IMR-90 (cell line): ENCODE data around the gene SUPT16H. TPM values are rescaled to one million over a fixed set of nuclear protein-coding genes. Genes with fewer than 3 reads are reported as not detected.

Experiments
- ATAC-seq: fragments of 200-7000 bp; cut with Tn5 transposase; 2 replicates; pipeline ENCODE4 v1.9.1; 2020; ENCODE audit warnings: low read depth, mild to moderate bottlenecking, moderate library complexity
- BruUV-seq: library from RNA; stranded (reverse); fragments of 400-500 nt; replicated peaks from 2 replicates; lab custom pipeline; 2021; lab: Mats Ljungman, UMichigan
- CTCF ChIA-PET: fragments of 300-600 bp; formaldehyde crosslinking; extraction: SDS; loops from one replicate; lab custom pipeline; 2021; ENCODE audit warnings: antibody characterized with exemption; lab: Yijun Ruan, JAX
- POLR2A ChIA-PET: fragments of 300-600 bp; sonication (Branson Sonifier 250); formaldehyde crosslinking; loops from one replicate; lab custom pipeline; 2022; ENCODE audit warnings: antibody characterized with exemption; ENCODE audit not compliant: unreplicated experiment; lab: Charles Lee
- DNase-seq: peaks from one replicate; pipeline ENCODE4 v3.0.0; 2013
- H2AFZ ChIP-seq: replicated peaks from 2 replicates; pipeline ENCODE3; 2013; ENCODE audit warnings: low read length, mild to moderate bottlenecking; ENCODE audit not compliant: poor library complexity
- H2AK5ac ChIP-seq: 2 replicates; pipeline ENCODE4 v1.6.1; 2013; ENCODE audit warnings: low read depth, low read length, inconsistent platforms
- H2AK9ac ChIP-seq: replicated peaks from 2 replicates; pipeline ENCODE3; 2013; ENCODE audit warnings: mild to moderate bottlenecking, low read depth, low read length, moderate library complexity; ENCODE audit not compliant: poor library complexity
- H2BK120ac ChIP-seq: 2 replicates; pipeline ENCODE4 v1.6.1; 2013; ENCODE audit warnings: low read depth, low read length, inconsistent platforms
- H2BK15ac ChIP-seq: 3 replicates; pipeline ENCODE4 v1.6.1; 2013; ENCODE audit warnings: low read depth, low read length, inconsistent platforms
- H2BK20ac ChIP-seq: 2 replicates; pipeline ENCODE4 v1.6.1; 2013; ENCODE audit warnings: low read depth, mild to moderate bottlenecking, inconsistent platforms, low read length, moderate library complexity
- H2BK5ac ChIP-seq: 2 replicates; pipeline ENCODE4 v1.6.1; 2013; ENCODE audit warnings: mild to moderate bottlenecking, low read depth, low read length, inconsistent platforms; ENCODE audit not compliant: poor library complexity, severe bottlenecking
- H3K14ac ChIP-seq: replicated peaks from 2 replicates; pipeline ENCODE4 v1.6.1; 2013; ENCODE audit warnings: low read depth, low read length, inconsistent platforms
- H3K18ac ChIP-seq: 2 replicates; pipeline ENCODE4 v1.6.1; 2013; ENCODE audit warnings: low read depth, low read length, control low read depth
- H3K23ac ChIP-seq: 2 replicates; pipeline ENCODE4 v1.6.1; 2013; ENCODE audit warnings: low read depth, low read length, inconsistent platforms
- H3K27ac ChIP-seq: 2 replicates; pipeline ENCODE4 v1.5.1; 2013; ENCODE audit warnings: mild to moderate bottlenecking, control low read depth, low read length; ENCODE audit not compliant: insufficient read depth
- H3K27me3 ChIP-seq: 2 replicates; pipeline ENCODE4 v1.6.1; 2013; ENCODE audit warnings: low read length; ENCODE audit not compliant: control insufficient read depth, insufficient read depth
- H3K36me3 ChIP-seq: 2 replicates; pipeline ENCODE4 v1.6.1; 2013; ENCODE audit warnings: low read length, mixed read lengths; ENCODE audit not compliant: control insufficient read depth, insufficient read depth
- H3K4ac ChIP-seq: 2 replicates; pipeline ENCODE4 v1.6.1; 2013; ENCODE audit warnings: low read depth, low read length, inconsistent platforms
- H3K4me1 ChIP-seq: 2 replicates; pipeline ENCODE4 v1.6.1; 2013; ENCODE audit warnings: low read length, mixed read lengths; ENCODE audit not compliant: control insufficient read depth, insufficient read depth
- H3K4me2 ChIP-seq: 2 replicates; pipeline ENCODE4 v1.6.1; 2013; ENCODE audit warnings: low read depth, mild to moderate bottlenecking, control low read depth, low read length, moderate library complexity
- H3K4me3 ChIP-seq: 2 replicates; pipeline ENCODE4 v1.5.1; 2013; ENCODE audit warnings: low read depth, mild to moderate bottlenecking, control low read depth, low read length, moderate library complexity; ENCODE audit not compliant: insufficient read depth
- H3K56ac ChIP-seq: 2 replicates; pipeline ENCODE4 v1.6.1; 2013; ENCODE audit warnings: low read length, inconsistent platforms; ENCODE audit not compliant: insufficient read depth; ENCODE audit errors: extremely low read depth
- H3K79me1 ChIP-seq, 2 experiments: 2 replicates each; pipeline ENCODE4 v1.6.1; 2013; ENCODE audit warnings: low read length in 2 of 2, inconsistent platforms in 1 of 2, low read depth in 1 of 2
- H3K9ac ChIP-seq: 2 replicates; pipeline ENCODE4 v1.6.1; 2013; ENCODE audit warnings: low read depth, low read length, control low read depth
- H3K9me1 ChIP-seq: 2 replicates; pipeline ENCODE4 v1.6.1; 2013; ENCODE audit warnings: low read length, inconsistent platforms; ENCODE audit not compliant: insufficient read depth
- H3K9me3 ChIP-seq: 2 replicates; pipeline ENCODE4 v1.6.1; 2013; ENCODE audit warnings: low read length; ENCODE audit not compliant: control insufficient read depth, insufficient read depth
- H4K20me1 ChIP-seq: 2 replicates; pipeline ENCODE4 v1.6.1; 2013; ENCODE audit warnings: low read length, inconsistent platforms; ENCODE audit not compliant: insufficient read depth
- H4K5ac ChIP-seq: 2 replicates; pipeline ENCODE4 v1.6.1; 2013; ENCODE audit warnings: mild to moderate bottlenecking, low read depth, low read length, control low read depth
- H4K8ac ChIP-seq, 2 experiments: 2 replicates each; pipeline ENCODE4 v1.6.1; 2013; ENCODE audit warnings: low read depth in 2 of 2, low read length in 2 of 2, control low read depth in 1 of 2, inconsistent platforms in 1 of 2
- H4K91ac ChIP-seq: 2 replicates; pipeline ENCODE4 v1.6.1; 2013; ENCODE audit warnings: low read depth, low read length, inconsistent platforms; ENCODE audit not compliant: insufficient read depth
- CEBPB ChIP-seq: IDR thresholded peaks from 2 replicates; pipeline ENCODE4 v1.6.1; 2012; ENCODE audit warnings: low read depth, low read length, improper control_type of control experiment
- ELK1 ChIP-seq: fragments of 150-350 bp; IDR thresholded peaks from 2 replicates; pipeline ENCODE4 v1.6.1; 2016; ENCODE audit warnings: low read depth, mild to moderate bottlenecking, low read length, moderate library complexity, borderline replicate concordance
- NFE2L2 ChIP-seq: fragments of 150-350 bp; IDR thresholded peaks from 2 replicates; pipeline ENCODE4 v1.6.1; 2016; ENCODE audit warnings: low read depth, mild to moderate bottlenecking, low read length
- SMC3 ChIP-seq: fragments of 150-350 bp; IDR thresholded peaks from 2 replicates; pipeline ENCODE4 v1.6.1; 2016; ENCODE audit warnings: low read depth, mild to moderate bottlenecking, antibody characterized with exemption, low read length, moderate library complexity
- WGBS, 2 experiments: methylation state at CpG; one replicate each; pipeline versions ENCODE4 v1.1.5 to v1.1.7; 2013; ENCODE audit warnings: missing lambda C conversion rate in 2 of 2; ENCODE audit not compliant: insufficient read length in 1 of 2; ENCODE audit errors: extremely low coverage in 2 of 2; 5-methylcytosine and 5-hydroxymethylcytosine counted together
- dilution Hi-C: fragments of 300-500 bp; cut with HindIII; formaldehyde crosslinking; loops from one replicate; pipeline ENCODE4 v1.14.3; 2018; ENCODE audit warnings: low sequenced_read_pairs; ENCODE audit not compliant: unreplicated experiment
- in situ Hi-C: fragments of 300-500 bp; cut with MboI; formaldehyde crosslinking; loops from 3 replicates; pipeline ENCODE4 v1.14.3; 2019; ENCODE audit warnings: low sequenced_read_pairs, inconsistent platforms, mixed read lengths
- intact Hi-C: fragments of 100-400 bp; cut with micrococcal nuclease; formaldehyde crosslinking; loops from 2 replicates; pipeline ENCODE4 v1.10.0; 2022
- polyA plus RNA-seq, 3 experiments: library from polyadenylated mRNA; depleted of rRNA; stranded (reverse); fragments of >200 nt; gene quantifications; 2 replicates each; pipeline ENCODE4 v1.2.3, GENCODE V29; 2012; ENCODE audit warnings: low replicate concordance in 1 of 3
- total RNA-seq: library from RNA; depleted of rRNA; stranded (reverse); fragments of >200 nt; gene quantifications from 2 replicates; pipeline ENCODE4 v1.2.3, GENCODE V29; 2012

The SUPT16H gene
- total and polyA plus RNA-seq, 2 of the 4 experiments (the other 2 are of a cell fraction) = 50.6 to 103 TPM

GRCh38 chr14:21308479-21309237, 75.2 kb downstream of the SUPT16H start:
- no peak overlapping the region for H3K27ac ChIP-seq
- H3K36me3 ChIP-seq = no peaks in the 10 kb centered on the region
- no peak overlapping the region for H2AK9ac ChIP-seq
- H3K4ac ChIP-seq = no peak overlapping the region
- no peak overlapping the region for H3K18ac ChIP-seq
- H2BK15ac ChIP-seq = no peak overlapping the region
- no peak overlapping the region for H2BK5ac ChIP-seq
- DNase-seq (peak; percentile 23), ATAC-seq (peak; percentile 24; the same call in 1 of the 2 replicates)
- peaks cover 28% of the 10 kb centered on the region for H3K27me3 ChIP-seq
- ChIA-PET CTCF (no interaction called here), POLR2A (interaction anchor here (0.5 kb wide), 1 partner anchor 112 kb away, joined by 7 read pairs; no protein-coding TSS in a partner anchor)
- H3K9me1 ChIP-seq = no peaks in the 10 kb centered on the region
- H3K79me1 ChIP-seq = no peaks in the 10 kb centered on the region
- H3K14ac ChIP-seq = no peak overlapping the region
- no peaks in the 10 kb centered on the region for H4K20me1 ChIP-seq
- H3K23ac ChIP-seq = no peak overlapping the region
- H3K4me3 ChIP-seq = 0 out of 2 replicates have a peak overlapping the region, but pooled peaks have one; percentile 3
- no peaks in the 10 kb centered on the region for H3K4me1 ChIP-seq
- dilution Hi-C loops (no loop called here), in situ Hi-C loops (no loop called here), intact Hi-C loops (no loop called here)
- H3K4me2 ChIP-seq = peak overlapping the region; percentile 33
- H2AFZ ChIP-seq = peak overlapping the region; percentile 51
- H2AK5ac ChIP-seq = no peak overlapping the region
- no peak overlapping the region for H2BK20ac ChIP-seq
- H4K8ac ChIP-seq = no peak overlapping the region
- no peak overlapping the region for H2BK120ac ChIP-seq
- no peak overlapping the region for H3K56ac ChIP-seq
- H4K91ac ChIP-seq = no peak overlapping the region
- no peaks in the 10 kb centered on the region for H3K9me3 ChIP-seq
- H3K9ac ChIP-seq = no peak overlapping the region
- no peak overlapping the region for H4K5ac ChIP-seq
- no TSS peak for BruUV-seq
- TF ChIP-seq NFE2L2 (no peak), ELK1 (no peak), CEBPB (no peak), SMC3 (no peak)
- WGBS, 2 experiments = 15% methylated on average over 7 of the region's 16 CpGs; no CpG with 5 or more reads in 1 of the 2 experiments
